CMK (cell line): Measurements from ENCODE around the gene TCAIM.
"Not testable (repeated sequence)": the region's sequence is repeated elsewhere in the genome, so short reads cannot be mapped to it uniquely, and the experiment has no call there.

Experiments
- DNase-seq: peaks from one replicate; pipeline ENCODE4 v3.0.0-alpha.2; 2010; ENCODE audit warnings: low read depth

TCAIM gene

DNA sequence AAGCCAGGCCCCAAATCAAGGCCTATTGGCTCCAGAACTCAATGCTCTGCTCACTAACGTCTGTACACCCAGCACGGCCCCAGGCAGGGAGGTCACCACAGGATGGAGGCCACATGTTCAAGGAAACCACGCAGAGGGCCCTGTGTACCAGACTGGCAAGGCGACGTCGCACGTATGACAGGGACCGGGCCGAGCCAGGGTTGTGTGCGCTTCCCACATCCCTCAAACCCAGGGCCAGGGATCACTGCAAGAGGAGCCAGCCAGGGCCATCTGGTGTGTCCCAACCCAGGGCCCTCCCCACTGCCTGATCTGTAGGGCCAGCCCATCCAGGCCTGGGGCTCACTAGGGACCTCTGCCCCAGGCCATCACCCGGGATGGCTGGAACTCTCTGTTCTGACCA, 76.9 kb downstream of the TCAIM start:
- no peak for DNase-seq

DNA sequence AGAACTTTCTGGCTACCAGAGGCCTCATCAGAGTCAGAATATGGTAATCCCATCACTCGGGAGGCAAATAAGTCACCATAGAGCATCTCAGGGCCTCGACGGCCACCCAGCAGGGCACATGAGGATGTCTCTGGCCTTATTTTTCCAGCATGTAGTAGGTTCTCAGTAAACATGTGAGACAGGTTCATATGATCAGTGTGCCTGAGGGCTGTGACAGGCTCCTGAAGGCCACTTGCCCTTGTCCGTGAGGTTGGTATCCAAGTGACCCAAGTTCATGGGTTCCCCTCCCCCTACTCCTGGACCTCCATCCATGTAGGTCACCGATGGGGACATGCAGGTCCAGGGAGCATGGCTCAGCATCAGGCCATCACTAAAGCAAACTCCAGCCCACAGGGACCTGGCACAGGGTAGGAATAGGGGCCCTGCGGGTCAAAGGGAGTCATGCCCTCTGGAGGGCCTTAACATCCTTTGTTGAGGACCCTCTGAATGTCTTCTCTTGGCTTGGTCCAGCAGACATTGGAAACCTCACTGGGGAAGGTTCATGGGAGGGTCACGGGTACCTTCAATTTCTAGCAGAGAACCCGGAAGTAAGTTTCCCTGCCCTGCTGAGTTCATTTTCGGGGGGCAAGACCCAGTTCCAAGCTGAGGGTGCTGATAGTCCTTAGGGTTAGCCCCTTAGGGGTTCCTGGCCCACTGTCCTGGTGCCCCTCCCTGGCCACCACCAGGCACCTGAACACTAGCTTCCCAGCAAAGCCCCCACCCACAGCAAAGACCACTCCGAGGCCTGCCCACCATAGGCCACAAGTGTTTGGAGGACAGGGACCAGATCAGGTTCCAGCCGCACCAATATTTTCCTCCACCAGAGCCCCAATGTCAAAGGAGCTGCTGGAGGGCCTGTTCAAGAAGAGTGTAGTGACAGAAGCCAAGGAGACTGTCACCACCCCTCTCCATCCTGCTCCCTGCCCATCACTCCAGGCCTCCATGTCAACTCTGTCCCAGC, 77.8 kb downstream of the TCAIM start:
- DNase-seq: no peak

GRCh38 chr3:44418118-44418517, 79.6 kb downstream of the TCAIM start:
- DNase-seq: not testable (repeated sequence)

- DNase-seq: no peak
These were observed 80.0 kb downstream of the TCAIM start for GRCh38 chr3:44418549-44418948.

DNA sequence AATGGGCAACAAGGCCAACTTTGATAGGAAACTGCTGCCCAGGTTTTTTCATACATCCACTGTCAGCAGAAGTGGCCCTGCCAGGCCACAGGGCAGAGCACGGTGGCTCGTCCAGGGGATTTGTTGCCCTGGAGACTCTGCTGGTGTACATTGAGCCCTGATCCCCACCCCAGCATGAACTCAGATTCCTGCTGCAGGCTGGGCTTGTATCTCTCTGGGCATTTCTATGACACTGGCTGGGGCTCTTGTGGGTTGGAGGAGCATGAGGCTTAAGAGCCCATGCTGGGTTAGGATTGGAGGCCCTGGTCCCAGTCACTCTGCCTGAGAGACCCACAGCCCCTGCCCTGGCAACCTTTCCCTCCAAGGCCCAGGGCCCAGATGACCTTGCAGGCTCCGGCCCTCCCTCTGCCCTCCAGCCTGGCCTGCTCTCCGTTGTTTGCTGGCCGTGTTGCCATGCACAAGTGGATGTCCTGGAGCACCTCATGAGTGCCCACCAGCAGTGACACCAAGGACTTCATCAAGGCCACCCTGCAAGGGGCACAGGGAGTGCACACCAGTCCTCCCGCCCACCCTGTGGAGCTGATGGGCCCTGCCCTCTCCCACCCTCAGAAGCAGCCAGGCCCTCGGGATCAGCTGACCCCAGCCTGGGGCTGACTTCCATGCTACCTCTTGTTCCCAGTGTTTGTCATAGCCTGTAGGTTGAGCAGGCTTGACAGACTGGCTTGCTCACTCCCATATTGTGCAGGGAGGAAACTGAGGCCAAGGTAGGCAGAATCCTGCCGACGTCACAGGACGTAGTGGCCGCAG, 80.8 kb downstream of the TCAIM start:
- no peak for DNase-seq

DNA sequence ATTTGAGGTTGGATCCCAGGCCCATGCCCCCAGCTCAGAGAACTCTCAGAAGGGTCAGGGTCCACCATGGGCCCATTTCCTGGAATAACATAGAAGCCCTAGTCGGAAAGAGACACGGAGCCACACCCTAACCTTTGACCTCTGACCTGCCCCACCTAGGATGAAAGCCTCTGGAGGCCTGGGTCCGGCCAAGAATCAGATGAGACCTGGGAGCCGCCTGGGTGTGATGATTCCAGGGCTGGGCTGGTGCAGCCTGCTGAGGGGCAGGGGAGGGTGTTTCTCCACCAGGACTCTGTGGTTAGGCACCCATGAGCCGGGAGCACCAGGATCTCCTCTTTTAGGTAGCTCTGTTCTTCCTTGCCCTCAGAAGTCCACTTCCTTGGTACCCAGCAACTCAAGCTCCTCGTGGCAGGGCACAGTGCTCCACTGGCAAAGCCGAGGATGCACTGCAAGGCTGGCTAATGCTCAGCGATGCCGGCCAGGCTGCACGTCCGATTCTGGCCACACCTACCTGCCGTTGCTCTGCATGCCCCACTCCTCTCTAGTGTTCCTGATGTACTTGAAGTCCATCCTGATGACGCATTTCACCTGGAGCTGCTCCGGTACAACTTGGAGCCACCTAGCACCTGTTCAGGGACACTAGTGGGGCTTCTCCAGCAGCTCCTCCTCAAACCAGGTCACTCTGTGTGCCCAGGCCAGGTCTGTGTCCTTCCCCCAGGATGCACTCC, 81.5 kb downstream of the TCAIM start:
- DNase-seq: no peak

DNA sequence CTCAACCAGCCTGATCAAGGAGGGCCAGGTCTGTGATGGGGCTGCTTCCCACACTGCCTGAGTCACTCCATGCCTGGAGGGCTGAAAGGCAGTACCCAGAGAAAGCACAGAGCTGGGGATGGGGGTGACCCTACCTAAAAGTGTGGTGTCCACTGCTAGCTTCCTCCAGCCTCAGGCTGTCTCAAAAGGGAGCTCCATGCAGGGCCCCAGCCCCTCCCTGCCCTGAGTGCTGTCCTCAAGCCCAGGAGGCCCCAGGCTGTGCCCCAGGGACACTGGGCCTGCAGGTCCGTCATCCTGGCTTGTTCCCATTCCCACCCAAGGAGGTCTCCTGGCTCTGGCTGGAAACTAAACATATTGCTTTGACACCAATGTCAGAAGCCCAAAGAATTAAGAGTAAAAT, 82.1 kb downstream of the TCAIM start:
- no peak for DNase-seq

DNA sequence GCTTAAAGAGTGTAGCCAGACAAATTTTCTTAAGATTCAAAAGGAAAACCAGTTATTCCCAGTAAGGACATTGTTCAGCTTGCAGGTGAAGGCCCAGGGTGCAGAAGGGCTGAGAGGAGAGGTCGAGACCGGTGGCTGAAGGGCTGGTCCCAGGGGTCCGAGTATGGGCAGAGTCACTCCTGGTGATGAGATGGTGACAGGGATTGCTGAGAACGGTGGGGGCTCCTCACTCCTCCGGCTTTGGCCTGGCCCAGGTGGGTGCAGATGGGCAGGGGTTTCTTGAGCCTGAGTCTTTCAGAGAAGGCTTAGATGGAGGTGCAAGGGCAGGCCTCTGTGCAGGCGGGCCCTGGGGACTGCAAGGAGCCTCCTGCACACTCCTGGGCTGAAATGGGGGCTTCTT, 82.7 kb downstream of the TCAIM start:
- DNase-seq: no peak

- no peak for DNase-seq
These were observed 86.2 kb downstream of the TCAIM start for GRCh38 chr3:44424758-44425157.

DNA sequence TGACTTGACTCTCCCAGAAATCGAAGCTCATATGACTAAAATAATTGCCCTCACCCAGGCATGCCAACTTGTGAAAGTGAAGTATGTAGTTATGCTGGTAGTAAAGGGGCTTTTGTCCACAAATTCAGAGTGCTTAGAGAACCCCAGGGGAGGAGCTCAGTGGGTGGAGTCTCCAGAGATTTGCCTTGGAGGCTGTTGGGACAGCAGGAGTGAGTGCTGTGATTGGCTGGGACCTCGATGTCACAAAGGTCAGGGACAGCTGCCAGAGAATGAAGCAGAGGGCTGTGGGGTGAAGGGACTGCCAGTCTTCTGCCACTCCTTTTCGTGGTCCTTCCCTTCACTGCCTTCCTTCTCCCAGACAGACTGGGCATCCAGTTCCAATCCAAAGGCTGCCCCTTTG, 89.1 kb downstream of the TCAIM start:
- no peak for DNase-seq

- DNase-seq: no peak
These were observed 90.3 kb downstream of the TCAIM start for GRCh38 chr3:44428910-44429309.

- no peak for DNase-seq
These were observed 90.9 kb downstream of the TCAIM start for GRCh38 chr3:44429459-44429858.

GRCh38 chr3:44430466-44430865, 91.9 kb downstream of the TCAIM start:
- DNase-seq: no peak

DNA sequence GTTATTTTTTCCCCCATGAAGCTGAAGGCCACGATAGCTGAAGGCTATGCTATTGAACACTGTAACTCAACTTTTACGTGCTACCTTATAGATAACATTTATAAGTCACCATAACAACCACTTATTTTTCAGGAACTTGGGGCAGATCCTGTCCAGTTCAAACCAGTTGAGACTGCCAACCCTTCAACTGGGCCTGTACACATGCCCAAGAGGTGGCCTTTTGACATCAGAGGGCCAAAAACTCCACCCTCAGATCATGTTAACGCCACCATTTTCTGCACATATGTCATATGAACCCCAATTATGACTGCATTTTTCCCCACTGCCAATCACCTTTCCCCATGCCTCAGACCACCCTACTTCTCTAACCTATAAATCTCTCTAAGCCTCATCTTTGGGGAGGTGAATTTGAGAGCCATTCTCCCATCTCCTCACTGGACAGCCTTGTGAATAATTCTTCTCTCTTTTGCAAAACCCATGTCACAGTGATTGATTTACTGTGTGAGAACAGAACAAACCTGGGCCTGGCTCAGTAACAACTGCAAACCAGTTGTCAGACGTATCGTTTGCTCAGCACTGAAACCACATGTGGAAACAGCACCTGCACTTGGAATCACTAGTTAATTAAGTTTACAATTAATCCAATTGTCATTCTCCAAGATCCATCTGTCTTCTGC, 96.4 kb downstream of the TCAIM start:
- no peak for DNase-seq

DNA sequence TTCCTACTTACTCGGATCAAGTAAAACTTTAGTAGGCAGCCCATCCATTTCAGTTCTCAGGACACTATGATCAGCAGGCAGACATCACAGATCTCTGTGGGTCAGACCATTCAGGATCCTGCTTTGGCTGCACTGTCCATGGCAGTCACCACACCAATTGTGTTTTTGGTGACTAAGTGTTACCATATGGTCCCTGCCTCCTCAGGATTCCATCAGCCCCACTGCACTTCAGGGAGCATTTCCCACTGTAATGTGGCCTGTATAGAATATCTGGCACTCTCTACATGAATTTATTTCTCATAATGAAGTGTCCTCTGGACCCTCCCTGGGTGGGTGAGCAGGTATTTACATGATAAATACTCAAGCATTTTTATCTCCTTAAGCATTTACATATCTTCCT, 97.6 kb downstream of the TCAIM start:
- no peak for DNase-seq

DNA sequence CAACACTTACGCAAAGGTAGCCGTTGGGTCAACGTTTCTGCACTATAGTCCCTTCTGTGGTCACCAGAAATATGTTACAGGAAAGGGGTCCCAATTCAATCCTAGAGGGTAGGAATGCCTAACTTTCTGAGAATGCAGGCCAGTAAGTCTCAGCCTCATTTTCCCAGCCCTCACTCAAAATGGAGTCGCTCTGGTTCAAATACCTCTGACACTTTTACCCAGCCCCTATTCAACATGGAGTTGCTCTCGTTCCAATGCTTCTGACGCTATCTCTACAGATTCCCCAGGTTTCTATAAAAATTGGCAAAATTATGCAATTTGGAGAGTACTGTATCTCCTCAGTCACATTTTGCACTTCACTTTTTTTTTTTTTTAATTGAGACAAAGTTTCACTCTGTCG, 99.2 kb downstream of the TCAIM start:
- no peak for DNase-seq

DNA sequence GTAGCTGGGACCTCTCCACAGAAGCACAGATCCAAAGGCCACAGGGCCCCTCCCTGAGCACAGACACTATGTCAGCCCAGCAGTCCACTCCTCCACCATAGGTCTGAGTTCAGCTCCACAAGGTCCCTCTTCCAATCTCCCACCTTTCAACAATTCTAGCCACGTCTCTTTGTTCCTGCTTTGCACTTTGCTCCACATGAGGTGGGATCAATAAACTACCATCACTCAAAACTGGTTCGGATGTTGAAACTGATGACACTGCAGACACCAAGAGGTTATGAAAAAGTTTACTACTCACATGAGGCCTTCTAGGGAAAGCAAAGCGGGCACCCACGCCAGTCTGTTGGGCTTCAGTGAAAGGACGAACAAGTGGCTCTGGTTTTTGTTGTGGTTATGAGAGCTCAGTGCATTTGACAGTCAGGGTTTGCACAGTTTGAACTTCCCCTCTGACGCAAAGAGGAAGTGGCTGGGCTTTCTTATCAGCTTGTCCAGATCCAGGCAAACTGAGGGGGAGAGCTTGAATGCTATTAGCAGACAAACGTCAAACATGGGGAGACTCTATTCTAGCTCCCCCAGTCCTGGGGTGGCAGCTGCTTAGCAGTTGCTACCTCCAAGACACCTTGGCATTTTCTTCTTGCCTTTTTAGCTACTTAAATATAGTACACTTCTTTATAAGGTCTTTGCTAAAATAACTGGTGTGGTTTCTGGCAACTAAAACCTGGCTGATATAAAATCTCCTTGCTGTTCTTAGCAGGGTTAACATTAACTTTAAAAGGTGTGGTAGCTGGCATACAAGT, 101.1 kb downstream of the TCAIM start:
- DNase-seq: peak; percentile 97

- no peak for DNase-seq
These were observed 104.2 kb downstream of the TCAIM start for GRCh38 chr3:44442596-44443309.

GRCh38 chr3:44444437-44444836, 105.9 kb downstream of the TCAIM start:
- no peak for DNase-seq
